NCI-H1092 (cell line): ENCODE results near the gene TTC39C.

Experiments
- DNase-seq: peaks from one replicate; lab custom pipeline; 2025; lab: John Stamatoyannopoulos, UW

TTC39C gene

GRCh38 chr18:24014062-24014985 lies at the start of gene TTC39C:
TSS of gene TTC39C (plus strand) at chr18:24014754. CDS start at chr18:24014872, 118 bp downstream.
- peak; percentile 56 for DNase-seq

- no peak for DNase-seq
Measured at GRCh38 chr18:23966909-23967308, 47.6 kb upstream of the TTC39C start.

- DNase-seq: no peak
Measured at GRCh38 chr18:23967321-23968089, 47.0 kb upstream of the TTC39C start.

- DNase-seq: no peak
Measured at GRCh38 chr18:23968638-23969604, 45.6 kb upstream of the TTC39C start.

- DNase-seq: no peak
Measured at GRCh38 chr18:23969664-23970063, 44.9 kb upstream of the TTC39C start.

GRCh38 chr18:23970161-23971096 lies 44.1 kb upstream of the TTC39C start:
- DNase-seq: no peak

GRCh38 chr18:23971097-23971440 lies 43.5 kb upstream of the TTC39C start:
- no peak for DNase-seq

- no peak for DNase-seq
Measured at GRCh38 chr18:23971666-23972230, 42.8 kb upstream of the TTC39C start.

- no peak for DNase-seq
Measured at GRCh38 chr18:23972453-23972852, 42.1 kb upstream of the TTC39C start.

GRCh38 chr18:23977103-23977502 lies 37.5 kb upstream of the TTC39C start:
- DNase-seq: no peak

GRCh38 chr18:23977719-23978483 lies 36.7 kb upstream of the TTC39C start:
- no peak for DNase-seq

GRCh38 chr18:23981369-23981980 lies 33.1 kb upstream of the TTC39C start:
- DNase-seq: no peak

- no peak for DNase-seq
Measured at GRCh38 chr18:23982155-23983079, 32.1 kb upstream of the TTC39C start.

- no peak for DNase-seq
Measured at GRCh38 chr18:23983112-23983511, 31.4 kb upstream of the TTC39C start.

GRCh38 chr18:23986600-23987359 lies 27.8 kb upstream of the TTC39C start:
- no peak for DNase-seq

- no peak for DNase-seq
Measured at GRCh38 chr18:23990474-23991410, 23.8 kb upstream of the TTC39C start.
